Measurements from ENCODE around the gene SGK1. TPM values are rescaled to one million over a fixed set of nuclear protein-coding genes. Genes with fewer than 3 reads are reported as not detected.

SGK1 gene
- total RNA-seq, 2 donors from 2014 or later = 30.7 to 44.6 TPM

DNA sequence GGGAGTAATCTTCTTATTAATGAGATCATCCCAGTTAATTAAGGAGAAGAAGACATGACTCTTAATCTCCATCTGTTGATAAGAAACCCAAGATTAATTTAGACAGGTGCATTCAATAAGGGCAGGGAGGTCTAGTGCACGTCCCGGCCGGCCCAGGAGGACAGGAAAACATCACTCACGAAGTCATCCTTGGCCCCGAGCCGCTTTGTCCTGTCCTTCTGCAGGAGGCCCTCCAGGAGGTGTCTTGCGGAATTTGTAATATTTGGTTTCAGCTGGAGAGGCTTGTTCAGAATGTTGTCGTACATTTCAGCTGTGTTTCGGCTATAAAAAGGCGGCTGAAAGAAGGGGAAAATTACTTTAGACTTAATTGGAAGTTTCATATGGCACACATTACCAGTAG is 147.1 kb downstream of the SGK1 start:
- peak overlapping the region; percentile 98 for H3K27ac Mint-ChIP-seq
- no peaks in the 10 kb centered on the region for H3K27me3 Mint-ChIP-seq (ENCODE audit: low read depth)
- peaks cover 12 to 32% of the 10 kb centered on the region in 2 donors for H3K36me3 Mint-ChIP-seq (ENCODE audit: insufficient read depth in 2 of 2)
- H3K4me1 Mint-ChIP-seq (ENCODE audit: low read depth) = peaks cover 38% of the 10 kb centered on the region
- no peaks in the 10 kb centered on the region for H3K9me3 Mint-ChIP-seq
- H3K4me3 Mint-ChIP-seq = peak overlapping the region in 1 of 2 donors; percentile 53
- no peak for DNase-seq
- ATAC-seq (replicated peaks in 1 of 2) = no peak

DNA sequence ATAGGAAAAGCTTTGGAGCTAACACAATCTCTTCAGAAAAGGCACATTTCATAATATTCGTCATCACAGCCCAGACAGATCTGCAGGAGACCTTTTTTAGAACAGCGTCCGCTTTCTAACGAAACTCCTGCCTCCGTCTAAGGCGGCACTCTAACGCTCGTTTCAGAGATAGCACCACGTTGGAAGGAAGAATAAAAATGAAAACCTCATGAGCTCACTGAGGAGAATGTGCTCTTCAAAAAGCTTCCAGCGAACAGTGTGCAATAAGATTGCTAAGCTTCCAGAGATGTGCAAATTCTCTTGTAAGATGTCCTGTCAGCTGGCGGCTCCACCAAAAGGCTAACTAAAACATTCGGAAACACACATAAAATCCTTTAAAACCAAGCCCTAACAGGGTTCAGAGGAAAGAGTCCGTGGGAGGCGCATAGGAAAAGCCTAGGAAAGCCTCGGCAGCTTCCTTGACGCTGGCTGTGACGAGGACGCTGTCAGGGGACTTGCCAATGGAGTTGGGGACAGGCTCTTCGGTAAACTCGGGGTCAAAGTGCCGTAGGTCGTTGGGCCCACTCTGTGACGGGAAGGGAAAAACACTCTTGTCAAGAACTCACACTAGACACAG is 147.9 kb downstream of the SGK1 start:
- Mint-ChIP-seq H3K27me3 (ENCODE audit: low read depth) (no peaks in the 10 kb centered on the region), H3K4me3 (peak overlapping the region in 1 of 2 donors; percentile 34)

DNA sequence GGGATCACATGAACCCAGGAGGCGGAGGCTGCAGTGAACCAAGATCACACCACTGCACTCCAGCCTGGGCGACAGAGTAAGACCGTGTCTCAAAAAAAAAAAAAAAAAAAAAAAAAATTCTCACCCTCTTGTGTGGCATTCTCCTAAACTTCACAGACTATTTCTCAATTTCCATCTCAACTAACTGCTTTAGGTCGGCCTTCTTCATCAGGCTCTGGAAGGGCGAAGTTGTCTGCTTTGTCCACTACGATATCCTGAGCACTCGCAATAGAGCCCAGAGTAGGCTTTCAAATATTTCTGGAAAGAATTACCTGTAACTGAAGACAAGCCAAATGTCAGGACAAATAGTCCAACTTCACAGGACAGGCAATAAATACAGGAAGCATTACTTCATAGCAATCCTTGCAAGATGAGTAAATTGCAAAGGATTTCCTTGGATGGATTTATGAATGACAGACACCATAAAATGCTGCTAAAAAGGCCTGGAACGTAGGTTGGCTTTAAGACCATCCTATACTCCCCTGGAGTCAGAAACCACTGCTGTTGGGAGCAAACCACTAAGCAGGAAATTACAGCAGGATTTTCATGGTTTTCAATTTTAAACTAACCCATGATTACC is 149.2 kb downstream of the SGK1 start:
- Mint-ChIP-seq H3K4me3 (no peak overlapping the region), H3K27ac (no peak overlapping the region), H3K9me3 (no peaks in the 10 kb centered on the region), H3K4me1 (ENCODE audit: low read depth) (peaks cover 28% of the 10 kb centered on the region), H3K36me3 (ENCODE audit: insufficient read depth in 2 of 2) (peaks cover 8 to 27% of the 10 kb centered on the region in 2 donors), H3K27me3 (ENCODE audit: low read depth) (no peaks in the 10 kb centered on the region)
- no peak for DNase-seq
- peak in 1 of 2 donors; percentile 19 for ATAC-seq (replicated peaks in 1 of 2)

More for the DNA sequence above, 147.9 kb downstream of the SGK1 start:
- Mint-ChIP-seq H3K4me1 (ENCODE audit: low read depth) (peaks cover 34% of the 10 kb centered on the region), H3K27ac (peak overlapping the region; percentile 52), H3K36me3 (ENCODE audit: insufficient read depth in 2 of 2) (peaks cover 12 to 32% of the 10 kb centered on the region in 2 donors), H3K9me3 (no peaks in the 10 kb centered on the region)
- DNase-seq (no peak), ATAC-seq (replicated peaks in 1 of 2) (no peak)

DNA sequence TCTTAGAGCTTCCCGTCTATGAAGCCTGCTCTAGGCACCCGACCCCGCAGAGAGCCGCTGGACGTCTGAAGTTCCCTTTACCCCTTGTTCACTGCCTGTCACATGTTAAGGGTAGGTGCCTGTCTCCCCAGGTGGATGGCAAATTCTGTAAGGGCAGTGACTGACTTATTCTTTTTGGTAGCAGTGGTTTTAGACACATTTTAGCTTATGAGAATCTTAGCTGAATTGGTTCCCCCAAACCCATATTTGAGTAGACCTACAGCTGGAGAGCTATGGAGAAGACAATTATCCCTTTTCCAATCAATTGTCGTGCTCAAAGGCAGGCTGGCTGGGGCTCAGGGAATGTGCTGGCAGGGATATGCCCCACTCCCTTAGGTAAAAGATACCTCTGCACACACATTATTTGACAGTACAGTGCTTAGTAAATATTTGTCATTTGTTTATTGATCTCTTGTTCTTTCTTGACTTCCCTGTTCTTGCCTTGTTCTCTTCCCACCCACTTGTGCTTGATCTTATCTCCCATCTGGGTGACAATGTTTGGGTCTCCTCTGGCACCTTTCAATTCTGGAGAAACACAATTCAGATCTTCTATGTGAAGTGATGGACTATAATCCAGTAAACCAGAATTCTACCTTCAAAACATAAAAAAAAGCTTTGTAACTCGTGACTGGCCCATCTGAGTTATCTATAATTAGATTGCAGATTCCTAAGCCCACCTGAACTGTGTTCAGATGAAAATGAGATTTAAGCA is 151.2 kb downstream of the SGK1 start:
- DNase-seq (no peak), ATAC-seq (replicated peaks in 1 of 2) (no peak)
- no peak overlapping the region for H3K27ac Mint-ChIP-seq
- H3K4me1 Mint-ChIP-seq (ENCODE audit: low read depth) = peaks cover 14% of the 10 kb centered on the region
- peaks cover 5 to 13% of the 10 kb centered on the region in 2 donors for H3K36me3 Mint-ChIP-seq (ENCODE audit: insufficient read depth in 2 of 2)
- H3K4me3 Mint-ChIP-seq = no peak overlapping the region
- H3K27me3 Mint-ChIP-seq (ENCODE audit: low read depth) = no peaks in the 10 kb centered on the region
- no peaks in the 10 kb centered on the region for H3K9me3 Mint-ChIP-seq

DNA sequence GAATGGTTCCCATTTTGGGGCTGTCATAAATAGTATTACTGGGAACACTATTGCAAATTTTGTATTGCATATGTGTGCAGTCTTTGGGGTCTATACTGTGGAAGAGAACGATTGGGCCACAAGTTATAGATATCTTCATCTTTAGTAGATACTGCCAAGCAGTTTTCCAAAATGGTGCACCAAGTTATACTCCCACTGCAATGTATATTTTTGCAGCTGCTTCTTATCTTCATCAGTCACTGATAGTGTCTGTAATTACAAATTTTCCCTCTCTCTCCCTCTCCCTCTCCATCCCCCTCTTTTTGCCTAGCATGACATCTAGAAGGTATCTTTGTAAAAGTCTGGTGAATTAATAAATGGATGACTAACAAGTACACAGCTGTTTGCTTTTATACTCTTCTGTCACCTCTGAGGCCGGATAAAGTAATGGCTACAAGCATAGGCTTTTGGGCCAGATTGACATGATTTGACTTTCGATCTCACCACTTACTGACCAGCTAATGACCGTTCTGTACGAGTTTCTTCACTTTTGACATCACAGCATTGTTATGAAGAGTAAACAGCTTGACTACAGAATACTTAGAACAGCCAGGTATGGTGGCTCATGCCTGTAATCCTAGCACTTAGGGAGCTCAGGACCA is 152.2 kb downstream of the SGK1 start:
- Mint-ChIP-seq H3K27me3 (ENCODE audit: low read depth) (no peaks in the 10 kb centered on the region), H3K4me1 (ENCODE audit: low read depth) (peaks cover 11% of the 10 kb centered on the region), H3K36me3 (ENCODE audit: insufficient read depth in 2 of 2) (peaks cover 0 to 9% of the 10 kb centered on the region in 2 donors), H3K27ac (no peak overlapping the region), H3K4me3 (no peak overlapping the region), H3K9me3 (no peaks in the 10 kb centered on the region)
- ATAC-seq (replicated peaks in 1 of 2) (no peak), DNase-seq (no peak)

DNA sequence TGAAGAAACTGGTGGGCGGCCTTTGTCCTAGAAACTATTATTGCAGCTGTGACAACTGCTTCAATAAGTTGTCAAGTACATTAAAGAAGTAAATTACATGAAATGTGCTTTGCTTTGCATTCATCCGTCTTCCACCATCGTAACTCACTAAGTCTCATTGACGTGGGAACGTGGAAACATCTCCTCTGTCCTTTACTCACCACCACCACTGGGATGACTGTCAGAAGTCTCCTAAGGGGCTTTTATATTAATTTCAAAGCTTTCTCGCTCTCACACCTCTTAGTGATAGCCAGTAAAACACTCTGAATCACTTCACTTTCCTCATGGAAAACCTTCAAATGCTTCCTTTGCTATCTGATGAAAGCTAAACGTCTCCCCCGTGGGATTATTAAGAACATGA is 153.6 kb downstream of the SGK1 start:
- no peak overlapping the region for H3K27ac Mint-ChIP-seq
- H3K27me3 Mint-ChIP-seq (ENCODE audit: low read depth) = no peaks in the 10 kb centered on the region
- no peaks in the 10 kb centered on the region for H3K4me1 Mint-ChIP-seq (ENCODE audit: low read depth)
- H3K36me3 Mint-ChIP-seq (ENCODE audit: insufficient read depth in 2 of 2) = peaks cover 0 to 2% of the 10 kb centered on the region in 2 donors
- no peak overlapping the region for H3K4me3 Mint-ChIP-seq
- no peak for DNase-seq
- ATAC-seq (replicated peaks in 1 of 2) = no peak
- H3K9me3 Mint-ChIP-seq = no peaks in the 10 kb centered on the region

DNA sequence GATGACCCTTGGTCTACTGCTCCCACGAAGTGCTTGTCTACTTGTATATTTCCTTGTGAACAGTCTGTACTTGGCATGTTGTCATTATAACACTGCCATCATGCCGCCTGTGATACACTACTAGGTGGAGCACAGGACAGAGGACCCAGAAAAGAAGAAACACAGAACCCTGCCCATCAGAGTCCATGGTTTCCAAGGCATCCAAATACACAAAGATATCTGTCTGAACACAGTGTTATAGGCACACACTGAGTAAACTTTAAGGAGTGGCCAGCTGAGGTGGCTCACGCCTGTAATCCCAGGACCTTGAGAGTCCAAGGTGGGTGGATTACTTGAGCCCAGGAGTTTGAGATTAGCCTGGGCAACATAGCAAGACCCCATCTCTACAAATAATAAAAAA is 155.0 kb downstream of the SGK1 start:
- Mint-ChIP-seq H3K9me3 (no peaks in the 10 kb centered on the region), H3K36me3 (ENCODE audit: insufficient read depth in 2 of 2) (no peaks in the 10 kb centered on the region), H3K4me3 (no peak overlapping the region), H3K27ac (no peak overlapping the region), H3K4me1 (ENCODE audit: low read depth) (no peaks in the 10 kb centered on the region), H3K27me3 (ENCODE audit: low read depth) (no peaks in the 10 kb centered on the region)
- DNase-seq = no peak
- ATAC-seq (replicated peaks in 1 of 2) = no peak

DNA sequence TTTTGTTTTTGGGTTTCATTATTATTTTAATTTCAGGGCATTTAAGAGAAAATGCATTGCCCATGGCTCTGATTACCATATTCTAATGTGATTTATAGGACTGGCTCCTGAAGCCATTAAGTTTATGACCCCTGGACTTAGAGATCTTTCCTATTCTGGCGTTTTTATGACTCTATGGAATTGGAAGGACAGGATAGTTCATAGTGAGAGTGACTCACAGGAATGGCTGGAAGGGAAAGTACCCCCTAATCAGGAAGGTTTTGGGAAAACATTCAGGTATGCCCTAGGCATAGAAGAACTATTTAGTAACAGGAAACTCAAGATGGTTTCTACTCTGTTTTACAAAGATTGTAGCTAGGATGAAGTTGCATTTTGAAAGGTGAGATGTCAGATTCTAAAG is 156.9 kb downstream of the SGK1 start:
- Mint-ChIP-seq H3K27ac (no peak overlapping the region), H3K27me3 (ENCODE audit: low read depth) (no peaks in the 10 kb centered on the region), H3K4me3 (no peak overlapping the region), H3K4me1 (ENCODE audit: low read depth) (no peaks in the 10 kb centered on the region), H3K9me3 (no peaks in the 10 kb centered on the region), H3K36me3 (ENCODE audit: insufficient read depth in 2 of 2) (no peaks in the 10 kb centered on the region)
- DNase-seq = no peak
- ATAC-seq (replicated peaks in 1 of 2) = no peak

DNA sequence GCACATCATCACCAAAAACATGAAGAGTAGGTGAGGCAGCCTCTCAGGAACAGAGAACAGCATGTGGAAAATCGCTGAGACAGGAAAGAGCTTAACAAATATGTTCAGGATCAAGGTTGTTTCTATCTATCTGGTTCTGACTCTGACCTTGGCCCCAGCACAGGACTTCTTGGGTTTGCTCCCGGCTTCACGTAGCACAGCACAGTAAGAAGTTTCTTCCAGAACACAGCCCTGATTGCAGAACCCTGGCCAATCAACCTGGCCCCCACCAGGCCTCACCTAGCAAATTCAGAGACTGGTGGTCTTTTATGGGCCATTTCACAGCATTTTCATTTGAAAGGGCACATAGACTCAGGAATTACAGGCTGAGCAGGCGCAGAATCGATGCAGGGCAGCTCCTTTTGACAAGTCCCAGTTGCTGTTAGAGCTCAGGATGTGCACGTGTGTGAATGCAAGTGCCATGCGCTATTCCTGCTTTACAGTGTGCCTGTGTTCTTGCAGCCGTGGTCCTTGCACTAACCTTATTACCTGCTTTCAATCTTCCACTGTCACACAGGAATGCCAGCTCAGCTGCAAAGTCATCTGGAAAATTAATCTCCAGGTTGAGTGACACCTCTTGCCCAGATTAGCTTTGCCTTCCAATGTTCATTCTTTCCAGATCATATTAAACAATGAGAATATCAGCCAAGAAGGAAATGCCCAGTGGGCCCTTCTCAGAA is 165.0 kb downstream of the SGK1 start:
- Mint-ChIP-seq H3K4me3 (no peak overlapping the region), H3K27me3 (ENCODE audit: low read depth) (no peaks in the 10 kb centered on the region), H3K9me3 (no peaks in the 10 kb centered on the region), H3K4me1 (ENCODE audit: low read depth) (no peaks in the 10 kb centered on the region), H3K27ac (no peak overlapping the region), H3K36me3 (ENCODE audit: insufficient read depth in 2 of 2) (no peaks in the 10 kb centered on the region)
- no peak for DNase-seq
- no peak for ATAC-seq (replicated peaks in 1 of 2)

DNA sequence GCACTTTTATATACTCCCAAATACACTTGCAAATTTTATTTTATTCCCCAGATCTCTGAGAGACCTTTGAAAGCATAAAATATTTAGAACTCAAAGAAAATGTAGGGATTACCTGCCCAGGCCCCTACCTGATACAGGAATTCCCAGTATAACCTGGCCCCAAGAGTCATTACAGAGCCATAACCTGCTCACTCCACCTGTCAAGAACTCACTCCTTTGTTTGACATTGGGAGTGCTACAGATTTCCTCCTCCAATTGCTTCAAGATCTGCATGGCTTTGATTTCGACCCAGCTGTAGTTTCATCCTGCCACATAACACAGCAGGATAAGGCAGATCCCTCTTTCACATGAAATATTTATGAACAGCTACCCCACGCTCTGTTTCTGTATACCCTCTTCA is 169.3 kb downstream of the SGK1 start:
- peaks cover 5% of the 10 kb centered on the region for H3K4me1 Mint-ChIP-seq (ENCODE audit: low read depth)
- H3K36me3 Mint-ChIP-seq (ENCODE audit: insufficient read depth in 2 of 2) = no peaks in the 10 kb centered on the region
- H3K27me3 Mint-ChIP-seq (ENCODE audit: low read depth) = no peaks in the 10 kb centered on the region
- no peak overlapping the region for H3K4me3 Mint-ChIP-seq
- DNase-seq = no peak
- H3K9me3 Mint-ChIP-seq = no peaks in the 10 kb centered on the region
- H3K27ac Mint-ChIP-seq = no peak overlapping the region
- ATAC-seq (replicated peaks in 1 of 2) = no peak

DNA sequence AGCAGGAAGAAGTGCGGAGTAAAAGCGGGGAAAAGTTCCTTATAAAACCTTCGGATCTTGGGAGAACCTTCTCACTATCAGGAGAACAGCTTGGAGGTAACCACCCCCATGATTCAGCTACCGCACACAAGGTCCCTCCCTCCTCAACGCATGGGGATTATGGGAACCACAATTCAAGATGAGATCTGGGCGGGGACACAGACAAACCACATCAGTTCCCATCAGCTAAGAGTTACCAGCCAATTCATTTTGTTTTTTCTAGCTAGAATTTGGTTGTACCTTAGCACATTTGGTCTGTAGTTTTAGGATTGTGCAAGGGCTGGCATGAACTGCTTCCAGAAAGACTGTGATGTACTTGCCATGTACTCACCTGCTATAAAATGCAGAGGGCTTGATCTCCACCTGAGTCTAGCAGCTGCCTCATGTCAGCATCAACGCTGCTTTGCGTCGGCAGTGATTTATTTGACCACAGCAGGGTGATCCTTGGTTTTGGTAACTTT is 170.8 kb downstream of the SGK1 start:
- Mint-ChIP-seq H3K36me3 (ENCODE audit: insufficient read depth in 2 of 2) (no peaks in the 10 kb centered on the region), H3K4me1 (ENCODE audit: low read depth) (peaks cover 5% of the 10 kb centered on the region), H3K9me3 (no peaks in the 10 kb centered on the region), H3K27ac (no peak overlapping the region), H3K27me3 (ENCODE audit: low read depth) (no peaks in the 10 kb centered on the region), H3K4me3 (no peak overlapping the region)
- DNase-seq (no peak), ATAC-seq (replicated peaks in 1 of 2) (no peak)

DNA sequence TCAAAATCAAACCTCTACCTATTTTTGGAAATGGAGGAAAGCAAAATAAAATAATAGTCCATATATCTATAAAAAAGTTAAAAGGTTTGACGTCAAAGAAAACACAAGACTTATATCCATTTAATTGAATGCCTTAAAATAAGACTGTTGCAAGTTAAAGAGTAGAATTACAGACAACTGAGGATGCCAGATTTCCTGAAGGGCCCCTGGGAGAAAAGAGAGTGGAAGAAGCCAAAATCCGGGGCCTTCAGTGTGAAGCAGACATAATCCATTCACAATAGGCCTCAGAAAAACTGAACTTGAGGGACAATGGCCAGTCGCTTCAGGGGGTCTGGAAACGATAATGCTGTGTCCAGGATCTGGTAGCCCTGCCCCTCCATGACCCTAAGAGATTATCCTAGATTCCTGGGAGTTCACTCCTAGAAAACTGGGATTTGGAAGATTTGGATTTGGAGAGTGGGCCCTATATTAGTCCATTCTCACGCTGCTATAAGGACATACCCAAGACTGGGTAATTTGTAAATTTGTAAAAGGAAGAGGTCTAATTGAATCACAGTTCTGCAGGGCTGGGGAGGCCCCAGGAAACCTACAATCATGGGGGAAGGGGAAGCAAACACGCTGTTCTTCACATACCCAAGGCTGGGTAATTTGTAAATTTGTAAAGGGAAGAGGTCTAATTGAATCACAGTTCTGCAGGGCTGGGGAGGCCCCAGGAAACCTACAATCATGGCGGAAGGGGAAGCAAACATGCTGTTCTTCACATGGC is 171.5 kb downstream of the SGK1 start:
- Mint-ChIP-seq H3K27me3 (ENCODE audit: low read depth) (no peaks in the 10 kb centered on the region), H3K4me3 (no peak overlapping the region), H3K27ac (no peak overlapping the region), H3K9me3 (no peaks in the 10 kb centered on the region), H3K36me3 (ENCODE audit: insufficient read depth in 2 of 2) (no peaks in the 10 kb centered on the region), H3K4me1 (ENCODE audit: low read depth) (peaks cover 5% of the 10 kb centered on the region)
- DNase-seq (no peak), ATAC-seq (replicated peaks in 1 of 2) (no peak)

Data from activated T-cell treated with anti-CD3 and anti-CD28 coated beads, Interleukin-2, amount 50 U/mL, for 72 hours (primary cell).